Mammary epithelial cell (primary cell): Measurements from ENCODE around the gene ANKRD7.

Source experiments
- EZH2 ChIP-seq: IDR thresholded peaks from 2 replicates; pipeline ENCODE4 v1.6.1; 2012; ENCODE audit warnings: low read length, inconsistent platforms, borderline replicate concordance
- TF ChIP-seq, protein P1 (sequence below), 2 donors: IDR thresholded peaks in 1 of 2; conservative IDR thresholded peaks in 1 of 2; 2 replicates each; pipeline ENCODE4 v1.5.1; 2011 to 2012; ENCODE audit warnings: inconsistent platforms in 2 of 2, low read length in 2 of 2, mild to moderate bottlenecking in 2 of 2, control low read depth in 1 of 2, low read depth in 1 of 2; ENCODE audit not compliant: insufficient read depth in 1 of 2; ENCODE audit errors: extremely low read depth in 1 of 2

DNA sequence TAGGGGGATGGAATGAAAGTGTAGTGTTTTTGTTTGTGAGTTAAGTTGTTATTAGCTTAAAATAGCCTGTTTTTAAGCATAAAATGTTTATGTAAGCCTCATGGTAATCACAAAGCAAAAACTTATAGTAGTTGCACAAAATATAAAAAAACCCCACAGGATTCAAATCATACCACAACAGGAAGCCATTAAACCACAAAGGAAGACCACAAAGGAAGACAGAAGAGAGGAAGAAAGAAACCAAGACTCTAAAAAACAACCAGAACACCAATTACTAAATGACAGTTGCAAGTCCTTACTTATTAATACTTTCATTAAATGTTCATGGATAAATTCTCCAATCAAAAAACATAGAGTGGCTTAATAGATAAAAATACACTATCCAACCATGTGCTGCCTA, 63.6 kb downstream of the ANKRD7 start:
- TF ChIP-seq, protein P1, sequence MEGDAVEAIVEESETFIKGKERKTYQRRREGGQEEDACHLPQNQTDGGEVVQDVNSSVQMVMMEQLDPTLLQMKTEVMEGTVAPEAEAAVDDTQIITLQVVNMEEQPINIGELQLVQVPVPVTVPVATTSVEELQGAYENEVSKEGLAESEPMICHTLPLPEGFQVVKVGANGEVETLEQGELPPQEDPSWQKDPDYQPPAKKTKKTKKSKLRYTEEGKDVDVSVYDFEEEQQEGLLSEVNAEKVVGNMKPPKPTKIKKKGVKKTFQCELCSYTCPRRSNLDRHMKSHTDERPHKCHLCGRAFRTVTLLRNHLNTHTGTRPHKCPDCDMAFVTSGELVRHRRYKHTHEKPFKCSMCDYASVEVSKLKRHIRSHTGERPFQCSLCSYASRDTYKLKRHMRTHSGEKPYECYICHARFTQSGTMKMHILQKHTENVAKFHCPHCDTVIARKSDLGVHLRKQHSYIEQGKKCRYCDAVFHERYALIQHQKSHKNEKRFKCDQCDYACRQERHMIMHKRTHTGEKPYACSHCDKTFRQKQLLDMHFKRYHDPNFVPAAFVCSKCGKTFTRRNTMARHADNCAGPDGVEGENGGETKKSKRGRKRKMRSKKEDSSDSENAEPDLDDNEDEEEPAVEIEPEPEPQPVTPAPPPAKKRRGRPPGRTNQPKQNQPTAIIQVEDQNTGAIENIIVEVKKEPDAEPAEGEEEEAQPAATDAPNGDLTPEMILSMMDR (conservative IDR thresholded peaks at IDR 0.05 in 1 of 2, IDR thresholded peaks at IDR 0.05 in 1 of 2; ENCODE audit: extremely low read depth in 1 of 2, insufficient read depth in 1 of 2, low read depth in 1 of 2, low read length in 2 of 2), result no peak
- TF ChIP-seq EZH2, result no peak
